GM18499 (cell line): ENCODE results near the gene SYNE3.
"Not testable (repeated sequence)": the region's sequence is repeated elsewhere in the genome, so short reads cannot be mapped to it uniquely, and the experiment has no call there.

Experiments
- ATAC-seq: cut with Tn5 transposase; IDR thresholded peaks from one replicate; pipeline ENCODE4 v1.9.1; 2021; ENCODE audit warnings: moderate number of reproducible peaks; ENCODE audit not compliant: insufficient read depth, unreplicated experiment

The SYNE3 gene

GRCh38 chr14:95524706-95525512 is 8.5 kb upstream of the SYNE3 start:
- no peak for ATAC-seq

- ATAC-seq, result no peak
Measured at GRCh38 chr14:95523815-95524448, 7.5 kb upstream of the SYNE3 start.

GRCh38 chr14:95523051-95523814 is 6.8 kb upstream of the SYNE3 start:
- no peak for ATAC-seq

GRCh38 chr14:95522556-95522955 is 6.1 kb upstream of the SYNE3 start:
- no peak for ATAC-seq

GRCh38 chr14:95522116-95522515 is 5.7 kb upstream of the SYNE3 start:
- ATAC-seq, result no peak

- ATAC-seq, result no peak
Measured at GRCh38 chr14:95521001-95521400, 4.6 kb upstream of the SYNE3 start.

GRCh38 chr14:95520346-95520745 is 3.9 kb upstream of the SYNE3 start:
- ATAC-seq, result no peak

GRCh38 chr14:95519699-95520098 is 3.2 kb upstream of the SYNE3 start:
- no peak for ATAC-seq

- ATAC-seq, result no peak
Measured at GRCh38 chr14:95518045-95518751, 1.7 kb upstream of the SYNE3 start.

- ATAC-seq, result peak; percentile 41
Measured at GRCh38 chr14:95515596-95516552, 576 bp downstream of the SYNE3 start.

- ATAC-seq, result no peak
Measured at GRCh38 chr14:95515080-95515489, 1.4 kb downstream of the SYNE3 start.

- ATAC-seq, result no peak
Measured at GRCh38 chr14:95514131-95515079, 2.0 kb downstream of the SYNE3 start.

GRCh38 chr14:95513291-95513690 is 3.2 kb downstream of the SYNE3 start:
- ATAC-seq, result no peak

- ATAC-seq, result no peak
Measured at GRCh38 chr14:95511687-95512086, 4.8 kb downstream of the SYNE3 start.

GRCh38 chr14:95510804-95511203 is 5.6 kb downstream of the SYNE3 start:
- ATAC-seq, result no peak

GRCh38 chr14:95510344-95510743 is 6.1 kb downstream of the SYNE3 start:
- ATAC-seq, result not testable (repeated sequence)

GRCh38 chr14:95509495-95509894 is 7.0 kb downstream of the SYNE3 start:
- ATAC-seq, result no peak

GRCh38 chr14:95508377-95508776 is 8.1 kb downstream of the SYNE3 start:
- ATAC-seq, result no peak
